Parathyroid adenoma (tissue), 2 donors: ENCODE measurements around the gene HNRNPM.

Experiments
- H2AFZ ChIP-seq: fragments of 300-600 bp; sonication (generic); one replicate; pipeline ENCODE4 v1.7.0; 2017; ENCODE audit warnings: antibody characterized with exemption, mild to moderate bottlenecking
- H3K27ac ChIP-seq: fragments of 300-600 bp; sonication (generic); one replicate; pipeline ENCODE4 v1.7.0; 2017
- H3K27me3 ChIP-seq: fragments of 300-600 bp; sonication (generic); one replicate; pipeline ENCODE4 v1.7.0; 2017; ENCODE audit warnings: low read length; ENCODE audit not compliant: control insufficient read depth, insufficient read depth
- H3K36me3 ChIP-seq: fragments of 300-600 bp; sonication (generic); one replicate; pipeline ENCODE4 v1.7.0; 2017; ENCODE audit warnings: low read length; ENCODE audit not compliant: control insufficient read depth, insufficient read depth
- H3K4me1 ChIP-seq: fragments of 300-600 bp; sonication (generic); one replicate; pipeline ENCODE4 v1.7.0; 2017; ENCODE audit warnings: control low read depth
- H3K4me2 ChIP-seq: fragments of 300-600 bp; sonication (generic); one replicate; pipeline ENCODE4 v1.7.0; 2017; ENCODE audit warnings: low read length
- H3K4me3 ChIP-seq: fragments of 300-600 bp; sonication (generic); one replicate; pipeline ENCODE4 v1.7.0; 2017; ENCODE audit warnings: low read depth, low read length
- H3K79me2 ChIP-seq: fragments of 300-600 bp; sonication (generic); one replicate; pipeline ENCODE4 v1.7.0; 2017; ENCODE audit warnings: control low read depth
- H3K9ac ChIP-seq: fragments of 300-600 bp; sonication (generic); one replicate; pipeline ENCODE4 v1.7.0; 2017; ENCODE audit warnings: mild to moderate bottlenecking
- H3K9me3 ChIP-seq: fragments of 300-600 bp; sonication (generic); one replicate; pipeline ENCODE4 v1.7.0; 2017; ENCODE audit warnings: low read length; ENCODE audit not compliant: control insufficient read depth
- CTCF ChIP-seq: fragments of 300-600 bp; sonication (generic); IDR thresholded peaks from one replicate; pipeline ENCODE4 v1.7.0; 2017; ENCODE audit warnings: antibody characterized with exemption, mild to moderate bottlenecking
- donor health status: primary hyperparathyroidism.

HNRNPM gene

DNA sequence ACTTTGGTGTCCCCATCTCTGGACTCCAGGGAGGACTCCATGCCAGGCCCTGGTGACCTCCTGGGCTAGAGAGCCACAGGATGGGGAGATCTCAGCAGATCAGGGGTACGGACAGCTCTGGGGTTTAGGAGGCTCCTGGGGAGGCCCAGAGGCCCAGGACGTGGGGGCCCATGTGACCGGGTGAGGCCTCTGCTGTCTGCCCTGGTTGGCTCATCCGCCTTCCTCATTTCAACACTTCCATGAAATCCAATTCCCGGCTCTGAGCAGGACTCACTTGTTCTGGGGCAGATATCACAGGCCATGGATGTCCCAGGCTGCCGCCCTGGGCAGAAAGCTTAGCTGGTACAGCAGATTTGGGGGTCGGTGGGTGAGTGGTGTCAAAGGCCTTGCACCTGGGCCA lies 58.7 kb downstream of the HNRNPM start:
- peaks cover 2% of the 10 kb centered on the region for H3K4me1 ChIP-seq

DNA sequence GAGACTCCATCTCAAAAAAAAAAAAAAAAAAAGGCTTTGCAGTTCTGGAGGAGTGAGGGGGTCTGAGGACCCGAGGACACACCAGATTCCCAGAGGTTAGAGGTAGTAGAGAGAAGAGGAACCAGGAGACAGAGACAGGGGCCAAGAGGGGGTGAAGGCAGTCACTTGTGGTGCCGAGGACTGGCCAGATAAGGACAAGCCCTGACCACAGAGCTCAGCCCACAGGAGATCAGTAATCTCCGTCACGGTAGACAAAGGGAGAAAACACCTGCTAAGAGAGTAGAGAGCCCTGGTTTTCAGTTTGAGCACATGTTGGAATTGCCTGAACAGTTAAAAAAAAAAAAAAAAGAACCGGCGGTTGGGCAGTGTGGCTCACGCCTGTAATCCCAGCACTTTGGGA lies 59.4 kb downstream of the HNRNPM start:
- Histone ChIP-seq H3K27me3 (no peaks in the 10 kb centered on the region), H3K4me3 (no peak overlapping the region), H3K9me3 (no peaks in the 10 kb centered on the region), H3K9ac (no peak overlapping the region), H3K27ac (no peak overlapping the region), H2AFZ (no peak overlapping the region), H3K79me2 (no peaks in the 10 kb centered on the region), H3K36me3 (no peaks in the 10 kb centered on the region), H3K4me1 (peaks cover 2% of the 10 kb centered on the region), H3K4me2 (no peak overlapping the region)
- no peak for TF ChIP-seq CTCF

More for the DNA sequence above, 58.7 kb downstream of the HNRNPM start:
- Histone ChIP-seq H2AFZ (no peak overlapping the region), H3K9me3 (no peaks in the 10 kb centered on the region), H3K4me3 (no peak overlapping the region), H3K9ac (no peak overlapping the region), H3K79me2 (no peaks in the 10 kb centered on the region), H3K27me3 (no peaks in the 10 kb centered on the region), H3K27ac (no peak overlapping the region), H3K4me2 (no peak overlapping the region), H3K36me3 (no peaks in the 10 kb centered on the region)
- no peak for TF ChIP-seq CTCF

- Histone ChIP-seq H3K4me1 (peaks cover 2% of the 10 kb centered on the region), H3K4me3 (no peak overlapping the region), H3K9me3 (no peaks in the 10 kb centered on the region), H3K36me3 (no peaks in the 10 kb centered on the region), H3K9ac (no peak overlapping the region), H3K79me2 (no peaks in the 10 kb centered on the region), H2AFZ (no peak overlapping the region), H3K4me2 (no peak overlapping the region), H3K27ac (no peak overlapping the region), H3K27me3 (no peaks in the 10 kb centered on the region)
- TF ChIP-seq CTCF = no peak
Observed at GRCh38 chr19:8504919-8505318, 60.1 kb downstream of the HNRNPM start.

GRCh38 chr19:8505680-8506401 lies 61.1 kb downstream of the HNRNPM start:
- Histone ChIP-seq H3K36me3 (no peaks in the 10 kb centered on the region), H3K4me1 (peaks cover 2% of the 10 kb centered on the region), H3K27me3 (no peaks in the 10 kb centered on the region), H3K79me2 (no peaks in the 10 kb centered on the region), H3K9me3 (no peaks in the 10 kb centered on the region), H3K4me2 (peak overlapping the region; percentile 91), H3K4me3 (peak overlapping the region; percentile 61), H2AFZ (peak overlapping the region; percentile 93), H3K27ac (peak overlapping the region; percentile 52), H3K9ac (no peak overlapping the region)
- TF ChIP-seq CTCF = peak; percentile 84

DNA sequence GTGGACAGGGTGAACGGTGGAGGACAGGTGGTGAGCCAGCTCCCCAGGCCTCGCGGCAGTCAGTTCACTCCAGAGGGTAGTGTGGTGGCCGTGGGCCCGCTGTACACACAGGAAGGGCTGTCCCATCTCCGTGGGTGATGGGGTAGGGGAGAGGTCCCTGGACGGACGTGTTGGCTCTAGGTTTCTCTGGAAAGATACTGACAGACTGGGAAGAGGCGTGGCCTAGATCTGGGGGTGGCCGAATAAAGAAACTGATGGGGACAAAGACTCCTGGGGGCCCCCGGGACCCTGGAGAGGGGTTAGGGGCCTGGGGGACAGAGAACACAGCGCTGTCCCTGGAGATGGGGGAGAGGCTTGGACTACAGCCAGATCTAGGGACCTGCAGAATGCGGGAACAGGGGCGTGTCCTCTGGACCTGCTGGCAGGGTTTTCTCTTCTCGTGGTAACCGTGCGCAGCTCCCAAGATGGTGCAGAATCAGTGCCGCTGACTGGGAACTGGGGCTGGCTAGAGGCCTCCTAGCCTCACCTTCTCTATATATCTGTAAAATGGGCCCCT lies 61.7 kb downstream of the HNRNPM start:
- Histone ChIP-seq H3K36me3 (no peaks in the 10 kb centered on the region), H3K9me3 (no peaks in the 10 kb centered on the region), H2AFZ (peak overlapping the region; percentile 93), H3K27ac (peak overlapping the region; percentile 52), H3K79me2 (no peaks in the 10 kb centered on the region), H3K4me2 (peak overlapping the region; percentile 91), H3K9ac (no peak overlapping the region), H3K4me1 (peaks cover 2% of the 10 kb centered on the region), H3K4me3 (peak overlapping the region; percentile 61), H3K27me3 (no peaks in the 10 kb centered on the region)
- TF ChIP-seq CTCF = peak; percentile 8
